OCI-LY3 (cell line): ENCODE measurements around the gene ARRDC2.

Experiments used
- EZH2phosphoT487 ChIP-seq: fragments of 200-600 bp; shearing (Covaris generic); IDR thresholded peaks from 2 replicates; pipeline ENCODE4 v1.6.1; 2018; ENCODE audit warnings: antibody characterized with exemption, mixed run types, low read depth
- TF ChIP-seq, protein P1 (sequence below): fragments of 200-600, 300-600 bp; sonication (generic); IDR thresholded peaks from 2 replicates; pipeline ENCODE4 v1.5.1; 2014; ENCODE audit warnings: antibody characterized with exemption, low read length, low read depth

GRCh38 chr19:18055967-18056366 is 48.0 kb downstream of the ARRDC2 start:
- TF ChIP-seq, protein P1, sequence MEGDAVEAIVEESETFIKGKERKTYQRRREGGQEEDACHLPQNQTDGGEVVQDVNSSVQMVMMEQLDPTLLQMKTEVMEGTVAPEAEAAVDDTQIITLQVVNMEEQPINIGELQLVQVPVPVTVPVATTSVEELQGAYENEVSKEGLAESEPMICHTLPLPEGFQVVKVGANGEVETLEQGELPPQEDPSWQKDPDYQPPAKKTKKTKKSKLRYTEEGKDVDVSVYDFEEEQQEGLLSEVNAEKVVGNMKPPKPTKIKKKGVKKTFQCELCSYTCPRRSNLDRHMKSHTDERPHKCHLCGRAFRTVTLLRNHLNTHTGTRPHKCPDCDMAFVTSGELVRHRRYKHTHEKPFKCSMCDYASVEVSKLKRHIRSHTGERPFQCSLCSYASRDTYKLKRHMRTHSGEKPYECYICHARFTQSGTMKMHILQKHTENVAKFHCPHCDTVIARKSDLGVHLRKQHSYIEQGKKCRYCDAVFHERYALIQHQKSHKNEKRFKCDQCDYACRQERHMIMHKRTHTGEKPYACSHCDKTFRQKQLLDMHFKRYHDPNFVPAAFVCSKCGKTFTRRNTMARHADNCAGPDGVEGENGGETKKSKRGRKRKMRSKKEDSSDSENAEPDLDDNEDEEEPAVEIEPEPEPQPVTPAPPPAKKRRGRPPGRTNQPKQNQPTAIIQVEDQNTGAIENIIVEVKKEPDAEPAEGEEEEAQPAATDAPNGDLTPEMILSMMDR: no peak
- no peak for TF ChIP-seq EZH2phosphoT487
